Measurements from ENCODE around the gene DEK.

GRCh38 chr6:18212231-18212630, 52.1 kb downstream of the DEK start:
- TF ChIP-seq CTCF (IDR thresholded peaks at IDR 0.05) (no peak), POLR2A (IDR thresholded peaks at IDR 0.05) (no peak)
